Measurements from ENCODE around the gene SLC22A23.

SLC22A23 gene

DNA sequence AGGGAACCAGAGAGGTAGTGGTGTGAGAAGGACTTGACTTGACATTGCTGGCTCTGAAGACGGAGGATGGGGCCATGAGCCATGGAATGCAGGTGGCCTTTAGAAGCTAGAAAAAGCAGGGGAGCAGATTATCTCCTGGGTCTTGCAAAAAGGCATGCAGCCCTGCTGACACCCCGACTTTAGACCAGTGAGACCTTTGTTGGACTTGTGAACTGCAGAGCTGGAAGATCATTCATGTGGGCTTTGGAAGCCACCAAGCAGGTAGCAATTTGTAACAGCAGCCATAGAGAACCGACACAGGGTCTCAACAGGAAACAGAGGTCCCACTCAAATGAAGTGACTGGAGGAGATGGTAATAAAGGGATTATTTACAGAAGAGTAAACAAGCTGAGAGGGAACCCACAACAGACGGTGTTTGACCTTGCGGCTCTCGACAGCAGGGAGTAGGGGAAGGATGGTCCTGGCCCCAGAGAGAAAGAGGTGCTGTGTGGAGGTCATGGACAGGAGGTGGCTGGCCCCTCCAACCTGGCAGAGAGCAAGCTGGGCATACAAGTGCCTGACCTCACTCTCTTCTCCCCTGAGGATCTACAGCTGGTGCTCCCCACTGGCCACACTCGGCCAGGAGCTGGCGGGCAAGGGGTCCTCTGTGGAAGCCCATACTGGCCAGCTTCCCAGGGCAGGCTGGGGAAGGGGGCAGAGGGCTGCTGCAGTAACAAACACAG is 43.9 kb downstream of the SLC22A23 start:
- intact Hi-C loops (cut with DNase I): loop anchor here (10.0 kb wide), 1 partner anchor 322 kb away; no protein-coding TSS in a partner anchor
- peak in 2 of 42 donors; percentile 4 to 11 for DNase-seq

DNA sequence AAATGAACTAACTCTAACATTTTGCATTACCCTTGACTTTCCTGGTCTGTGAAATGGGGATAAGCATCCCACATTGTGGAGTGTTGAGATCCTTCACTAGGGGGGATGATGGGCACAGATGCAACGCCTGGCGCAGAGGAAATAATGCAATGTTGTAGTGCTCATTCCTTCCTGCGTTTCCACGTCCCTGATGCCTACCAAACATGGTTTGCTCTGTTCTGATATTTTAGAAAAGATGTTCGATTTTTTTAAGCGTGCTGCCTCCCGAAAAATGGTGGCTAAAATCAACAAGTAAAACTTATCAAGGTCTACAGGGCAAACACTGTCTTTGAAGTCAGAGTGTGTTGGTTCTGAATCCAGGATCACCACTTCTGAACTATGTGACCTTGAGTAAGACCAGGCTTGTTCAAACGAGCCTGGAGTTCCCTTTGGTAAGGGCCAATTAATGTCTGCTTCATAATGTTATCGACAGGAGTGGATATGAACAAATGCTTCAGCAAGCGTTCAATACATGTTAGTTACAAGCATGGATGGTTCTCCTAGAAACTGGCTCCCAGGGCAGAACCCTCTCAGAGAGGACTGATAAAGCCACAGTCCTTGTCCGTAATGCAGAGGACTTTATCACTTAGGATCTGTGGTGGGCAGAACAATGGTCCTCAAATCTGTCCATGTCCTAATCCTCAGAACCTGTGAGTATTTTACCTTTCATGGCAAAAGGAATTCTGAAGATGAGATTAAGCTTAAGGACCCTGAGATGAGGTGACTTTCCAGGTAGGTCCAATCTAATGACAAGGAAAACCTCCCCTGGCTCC is 44.7 kb downstream of the SLC22A23 start:
- intact Hi-C loops (cut with DNase I): loop anchor here (10.0 kb wide), 1 partner anchor 323 kb away; no protein-coding TSS in a partner anchor
- DNase-seq: peak in 1 of 42 donors; percentile 5

DNA sequence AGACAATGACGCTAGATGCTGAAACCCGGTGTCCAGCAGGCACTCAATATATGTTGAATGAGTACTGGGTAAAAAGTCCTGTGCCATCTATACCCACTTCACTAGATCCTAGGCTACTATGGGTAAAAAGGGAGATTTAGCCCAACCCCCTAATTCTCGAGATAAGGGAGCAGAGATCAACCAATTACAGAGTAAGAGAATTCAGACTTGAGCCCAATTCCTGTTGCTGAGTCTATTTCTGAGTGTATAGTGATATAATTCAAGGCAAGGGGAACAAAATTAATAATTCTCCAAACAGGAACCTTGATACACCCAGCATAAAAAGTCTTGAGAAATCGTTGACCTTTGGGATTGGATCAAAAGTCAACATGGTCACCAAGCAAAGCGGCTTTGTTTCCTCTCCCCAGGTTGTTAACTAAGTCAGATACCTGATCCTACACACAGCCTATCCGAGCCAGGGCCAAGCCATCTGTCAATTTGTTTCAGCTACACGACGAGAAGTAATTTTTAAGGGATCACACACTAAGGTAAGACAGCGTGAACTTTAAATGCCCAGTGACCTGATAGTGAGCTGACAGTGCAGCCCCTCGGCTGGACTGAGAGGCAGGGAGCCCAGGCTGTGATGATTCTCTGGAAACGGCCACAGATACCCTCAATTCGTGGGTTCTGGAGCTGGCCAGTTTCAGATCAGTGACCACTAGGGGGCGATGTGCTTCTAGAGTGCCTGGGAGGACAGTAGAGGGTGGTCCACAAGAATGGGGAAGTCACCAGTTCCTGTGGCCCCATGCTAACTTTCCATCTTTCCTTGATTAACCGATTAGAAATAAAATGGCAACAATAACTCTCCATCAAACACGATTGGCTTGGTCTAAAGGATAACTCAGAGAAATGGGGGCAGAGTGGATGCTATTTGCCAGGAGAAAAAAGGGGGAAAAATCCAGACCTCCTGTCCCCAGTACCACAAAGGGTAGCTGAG is 46.2 kb downstream of the SLC22A23 start:
- DNase-seq: peak in 41 of 42 donors; percentile 39 to 94 (median 77)
- intact Hi-C loops (cut with DNase I): loop anchor here (10.0 kb wide), 1 partner anchor 324 kb away; no protein-coding TSS in a partner anchor

DNA sequence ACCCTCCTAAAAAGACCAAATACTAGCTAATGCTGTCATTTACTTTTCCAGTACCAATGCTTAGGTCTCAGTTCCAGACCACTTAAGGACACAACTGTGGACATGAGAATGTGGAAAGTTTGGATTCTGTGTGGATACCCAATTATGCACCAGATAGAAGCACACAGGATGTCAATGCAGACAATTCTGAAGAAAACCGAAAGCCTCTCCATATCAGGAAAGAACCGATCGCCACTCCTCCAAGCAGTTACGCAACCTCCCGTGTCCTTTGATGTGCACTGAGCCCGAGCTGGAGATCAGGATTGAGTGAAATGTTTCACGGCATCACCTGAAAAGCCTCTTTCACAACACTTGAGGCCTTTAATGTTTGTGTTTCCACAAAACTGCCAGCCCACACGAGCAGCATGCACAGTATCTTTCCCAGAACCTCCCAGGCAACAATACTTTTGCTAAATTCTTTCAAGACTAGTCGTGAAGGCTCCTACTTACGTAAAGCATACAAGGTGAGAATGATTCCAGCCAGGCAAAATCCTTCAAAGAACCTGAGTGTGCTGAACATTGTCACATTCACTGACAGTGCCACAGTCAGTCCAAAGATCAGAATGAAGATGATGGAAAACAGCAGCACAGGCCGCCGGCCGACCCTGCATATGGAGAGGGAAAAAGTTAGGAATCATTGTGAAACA is 47.0 kb downstream of the SLC22A23 start:
- intact Hi-C loops (cut with DNase I): loop anchor here (10.0 kb wide), 1 partner anchor 325 kb away; no protein-coding TSS in a partner anchor
- DNase-seq: peak in 4 of 42 donors; percentile 9 to 32 (median 20)

DNA sequence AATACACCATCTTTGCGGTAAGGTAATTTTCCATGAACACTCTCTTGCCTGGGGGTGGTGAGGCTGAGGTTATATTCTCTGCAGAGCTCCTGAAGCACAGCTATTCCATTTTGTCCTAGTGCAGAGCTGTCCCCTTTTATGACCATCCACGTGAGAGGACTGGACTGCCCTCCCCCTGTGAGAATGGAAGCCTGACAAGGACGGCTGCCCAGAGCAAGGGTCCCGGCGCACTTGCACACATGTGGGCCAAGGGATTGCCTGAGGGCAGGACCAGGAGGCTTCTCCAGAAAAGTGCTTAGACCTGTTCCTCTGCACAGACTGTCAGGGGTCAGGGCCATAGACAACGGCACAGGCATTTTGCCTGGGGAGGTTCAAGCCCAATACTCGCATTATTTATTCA is 48.2 kb downstream of the SLC22A23 start:
- intact Hi-C loops (cut with DNase I): no loop called here
- peak in 1 of 42 donors; percentile 6 for DNase-seq

DNA sequence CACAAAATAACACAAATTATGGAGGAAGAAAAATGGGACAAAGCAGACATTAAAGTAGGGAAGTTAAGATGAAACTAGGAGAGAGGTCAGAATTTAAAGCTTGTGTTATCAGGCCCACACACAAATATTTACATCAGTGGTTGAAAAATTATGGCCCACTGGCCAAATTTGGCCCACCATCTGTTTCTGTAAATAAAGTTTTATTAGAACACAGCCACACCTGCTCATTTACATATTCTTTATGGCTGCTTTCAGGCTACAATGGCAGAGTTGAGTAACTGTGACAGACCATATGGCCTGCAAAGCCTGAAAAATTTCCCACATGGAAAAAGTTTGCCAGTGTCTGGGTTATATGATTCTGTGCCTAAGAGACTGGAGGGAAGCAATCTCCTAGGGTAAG is 49.0 kb downstream of the SLC22A23 start:
- peak in 1 of 42 donors; percentile 2 for DNase-seq
- intact Hi-C loops (cut with DNase I): no loop called here

DNA sequence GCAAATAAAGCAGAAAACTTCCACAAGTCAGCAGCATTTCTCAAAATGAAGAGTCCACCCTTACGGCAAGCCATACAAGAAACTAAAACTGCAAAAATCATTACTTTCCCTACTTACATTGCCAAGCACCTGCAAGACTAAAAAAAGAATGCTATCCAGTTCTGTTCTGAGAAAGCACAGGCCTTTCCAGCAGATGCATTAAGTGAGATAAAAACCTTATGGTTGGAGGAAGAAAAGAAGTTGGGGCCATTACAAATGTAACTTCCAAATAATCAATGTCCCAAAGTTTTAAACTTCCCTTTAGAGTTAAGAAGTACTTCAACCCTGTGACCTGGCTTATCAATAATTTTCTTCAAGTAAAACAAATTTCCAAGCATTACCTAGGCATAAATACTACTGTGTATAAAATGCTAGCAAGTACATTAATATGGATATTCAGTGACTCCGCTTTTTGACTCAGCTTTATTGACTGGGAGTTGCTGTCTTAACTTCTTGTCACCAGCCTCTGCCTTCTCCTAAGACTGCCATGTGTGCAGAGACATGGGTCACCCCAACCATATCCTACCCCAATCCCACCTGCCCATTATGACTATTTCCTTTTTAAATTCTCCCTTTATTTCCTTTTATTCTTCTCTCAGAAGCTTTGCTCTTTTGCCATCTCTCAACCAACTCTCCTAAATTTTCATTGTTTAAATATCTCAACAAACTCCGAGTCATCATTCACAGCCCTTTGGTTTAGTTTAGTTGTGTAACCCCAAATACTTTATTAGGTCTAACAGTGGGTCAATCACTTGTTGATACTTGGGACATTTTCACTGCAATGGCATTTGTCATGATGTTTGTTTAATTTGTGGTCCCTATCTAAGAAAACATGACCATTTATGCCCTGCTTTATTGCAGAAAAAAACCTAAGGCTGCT is 49.7 kb downstream of the SLC22A23 start:
- no peak for DNase-seq
- intact Hi-C loops (cut with DNase I): no loop called here

DNA sequence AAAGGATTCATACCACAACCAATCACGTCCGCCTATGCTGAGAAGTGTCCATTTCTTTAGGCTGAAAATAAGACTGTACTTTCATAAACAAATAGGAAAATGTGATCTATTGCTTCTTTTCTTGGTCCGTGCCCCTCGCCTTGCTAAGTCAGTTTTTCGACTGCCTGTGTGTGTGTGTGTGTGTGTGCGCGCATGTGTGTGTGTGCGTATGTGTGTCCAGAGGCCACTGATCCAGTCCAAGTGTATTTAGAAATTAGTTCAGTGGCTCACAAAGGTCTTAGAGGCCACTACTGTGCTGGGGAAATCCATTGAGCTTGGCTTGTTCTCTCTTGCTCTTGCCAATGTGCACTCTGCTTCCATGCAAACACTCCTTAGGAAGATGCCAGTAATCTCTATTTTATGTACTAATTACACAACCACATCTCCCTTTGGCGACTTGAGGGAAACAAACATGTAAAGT is 50.5 kb downstream of the SLC22A23 start:
- intact Hi-C loops (cut with DNase I): no loop called here
- peak in 1 of 42 donors; percentile 1 for DNase-seq

DNA sequence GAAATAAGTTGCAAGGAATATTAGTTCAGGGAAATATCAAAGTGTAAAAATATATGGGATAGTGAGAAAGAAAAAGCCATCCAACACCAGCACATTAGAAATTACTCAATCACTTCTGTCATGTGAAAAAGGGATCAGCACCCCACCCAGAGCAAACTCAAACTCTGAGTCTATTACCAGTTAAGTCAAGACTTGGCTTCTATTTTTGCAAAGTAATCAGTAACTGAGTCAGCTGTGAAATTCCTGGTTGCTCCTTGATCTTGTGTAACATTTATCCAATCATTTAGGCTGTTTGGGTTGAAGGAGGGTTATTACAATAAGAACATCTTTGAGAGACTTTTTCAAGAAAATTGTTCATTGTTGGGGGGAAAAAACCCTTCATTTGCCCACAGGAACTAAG is 51.2 kb downstream of the SLC22A23 start:
- DNase-seq: peak in 2 of 42 donors; percentile 8 to 25
- intact Hi-C loops (cut with DNase I): no loop called here

DNA sequence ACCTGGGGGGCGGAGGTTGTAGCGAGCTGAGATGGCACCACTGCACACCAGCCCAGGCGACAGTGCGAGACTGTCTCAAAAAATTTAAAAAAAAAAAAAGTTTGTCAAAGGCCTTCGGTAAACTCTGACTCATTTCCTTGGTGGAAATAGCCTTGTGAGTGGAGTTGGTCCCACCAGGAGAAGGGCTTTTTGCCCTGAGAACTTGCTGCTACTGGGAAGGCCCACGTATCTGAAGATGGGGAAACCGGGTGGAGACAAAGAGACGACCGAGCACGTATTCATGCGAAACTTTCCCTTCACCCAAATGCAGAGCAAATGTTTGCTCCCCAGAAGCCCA is 51.7 kb downstream of the SLC22A23 start:
- intact Hi-C loops (cut with DNase I): no loop called here
- peak in 1 of 42 donors; percentile 8 for DNase-seq

DNA sequence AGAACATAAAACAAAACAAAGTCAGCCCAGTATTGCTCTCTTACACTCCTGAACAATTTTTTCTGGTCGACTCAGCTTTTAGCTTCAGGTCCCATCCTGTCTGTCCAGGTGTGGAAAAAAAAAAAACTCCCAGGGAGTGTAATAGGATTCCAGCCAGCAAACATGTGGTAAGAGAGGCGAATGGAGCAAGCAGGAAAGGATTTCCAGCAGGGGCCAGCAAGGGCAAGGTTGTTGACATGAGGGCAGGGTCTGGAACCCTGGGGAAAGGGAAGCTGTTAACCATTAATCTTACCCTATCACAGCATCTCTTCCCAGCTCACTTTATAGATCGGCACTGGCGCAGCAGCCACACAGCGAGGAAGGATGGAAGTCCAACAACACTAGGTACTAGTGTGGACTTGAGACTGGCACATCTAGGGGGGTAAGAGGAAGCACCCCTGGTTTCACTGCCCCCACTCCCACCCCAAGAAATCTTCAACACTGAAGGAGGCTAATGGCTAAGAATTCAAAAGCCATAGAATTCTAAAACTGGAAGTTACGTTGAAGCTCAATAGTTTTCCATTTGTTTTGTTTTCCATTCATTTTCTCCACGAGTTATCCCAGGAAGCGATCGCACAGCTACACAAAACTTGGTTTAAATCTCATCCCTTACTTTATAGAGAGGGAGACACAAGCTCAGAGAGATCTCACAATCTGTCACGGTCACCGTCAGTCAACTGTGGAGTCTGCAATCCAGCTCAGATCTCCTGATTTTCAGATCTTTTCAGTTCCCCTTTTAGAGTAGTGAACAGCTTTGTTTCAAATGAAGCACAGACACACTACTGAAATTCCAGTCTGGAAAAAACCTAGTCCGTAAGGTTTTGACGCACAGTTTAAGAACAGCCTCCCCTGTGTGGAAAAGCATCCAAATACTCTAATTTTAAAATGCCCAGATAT is 53.3 kb downstream of the SLC22A23 start:
- DNase-seq: peak in 2 of 42 donors; percentile 8 to 14
- intact Hi-C loops (cut with DNase I): no loop called here

DNA sequence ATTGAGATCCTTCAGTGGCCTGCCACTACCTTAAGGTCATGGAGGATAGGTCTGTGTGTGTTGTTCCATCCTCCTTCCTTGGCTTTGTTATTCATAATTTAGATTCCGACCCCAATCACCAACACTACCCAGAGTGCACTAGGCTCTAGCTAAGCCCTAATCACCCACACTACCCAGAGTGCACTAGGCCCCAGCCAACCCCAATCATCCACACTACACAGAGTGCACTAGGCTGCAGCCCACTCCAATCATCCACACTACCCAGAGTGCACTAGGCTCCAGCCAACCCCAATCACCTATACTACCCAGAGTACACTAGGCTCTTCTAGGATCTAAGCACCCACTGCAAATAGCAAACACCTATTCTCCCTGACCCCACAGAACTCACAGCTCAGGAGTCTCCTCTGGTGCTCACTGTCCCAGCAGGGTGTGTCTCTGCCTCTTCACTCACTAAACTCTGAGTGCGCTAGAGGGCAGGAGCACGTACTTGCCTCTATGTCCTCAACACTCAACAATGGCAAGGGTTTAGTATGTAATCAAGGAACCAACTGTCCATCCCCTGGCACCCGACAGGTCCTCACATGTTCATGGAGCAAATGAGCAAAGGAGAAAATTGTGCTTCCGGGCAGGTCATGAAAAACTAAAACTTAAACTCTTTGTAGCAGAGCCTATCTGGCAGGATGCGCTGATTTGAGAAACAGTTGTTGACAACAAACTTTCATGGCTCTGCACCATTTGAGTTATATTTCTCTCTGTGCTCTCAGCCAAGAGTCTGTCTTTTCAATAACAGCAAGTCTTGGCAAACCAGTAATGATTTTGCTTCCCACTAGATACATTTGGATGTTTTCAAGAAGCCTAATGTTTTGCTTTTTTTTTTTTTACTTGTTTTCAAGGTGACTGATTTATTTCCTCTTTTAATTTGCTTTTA is 54.3 kb downstream of the SLC22A23 start:
- intact Hi-C loops (cut with DNase I): no loop called here
- DNase-seq: peak in 2 of 42 donors; percentile 16 to 49

DNA sequence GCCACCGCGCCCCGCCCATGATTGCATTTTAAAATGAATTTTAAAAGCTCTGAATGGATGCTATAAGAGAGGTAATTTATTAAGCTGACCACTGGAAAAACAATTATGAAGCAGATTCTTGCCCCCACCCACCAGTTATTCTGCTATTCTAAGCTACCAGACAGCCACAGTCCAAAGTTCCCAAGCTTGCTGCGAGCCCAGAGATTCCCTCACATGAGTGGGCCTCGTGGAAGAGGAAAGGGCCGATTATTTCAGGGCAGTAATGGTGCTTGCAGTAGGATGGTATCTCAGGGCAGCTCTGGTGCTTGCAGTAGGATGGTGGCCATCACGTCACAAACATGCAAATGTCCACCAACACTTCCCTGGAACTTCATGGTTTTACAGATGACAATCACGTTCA is 56.7 kb downstream of the SLC22A23 start:
- DNase-seq: no peak
- intact Hi-C loops (cut with DNase I): no loop called here

DNA sequence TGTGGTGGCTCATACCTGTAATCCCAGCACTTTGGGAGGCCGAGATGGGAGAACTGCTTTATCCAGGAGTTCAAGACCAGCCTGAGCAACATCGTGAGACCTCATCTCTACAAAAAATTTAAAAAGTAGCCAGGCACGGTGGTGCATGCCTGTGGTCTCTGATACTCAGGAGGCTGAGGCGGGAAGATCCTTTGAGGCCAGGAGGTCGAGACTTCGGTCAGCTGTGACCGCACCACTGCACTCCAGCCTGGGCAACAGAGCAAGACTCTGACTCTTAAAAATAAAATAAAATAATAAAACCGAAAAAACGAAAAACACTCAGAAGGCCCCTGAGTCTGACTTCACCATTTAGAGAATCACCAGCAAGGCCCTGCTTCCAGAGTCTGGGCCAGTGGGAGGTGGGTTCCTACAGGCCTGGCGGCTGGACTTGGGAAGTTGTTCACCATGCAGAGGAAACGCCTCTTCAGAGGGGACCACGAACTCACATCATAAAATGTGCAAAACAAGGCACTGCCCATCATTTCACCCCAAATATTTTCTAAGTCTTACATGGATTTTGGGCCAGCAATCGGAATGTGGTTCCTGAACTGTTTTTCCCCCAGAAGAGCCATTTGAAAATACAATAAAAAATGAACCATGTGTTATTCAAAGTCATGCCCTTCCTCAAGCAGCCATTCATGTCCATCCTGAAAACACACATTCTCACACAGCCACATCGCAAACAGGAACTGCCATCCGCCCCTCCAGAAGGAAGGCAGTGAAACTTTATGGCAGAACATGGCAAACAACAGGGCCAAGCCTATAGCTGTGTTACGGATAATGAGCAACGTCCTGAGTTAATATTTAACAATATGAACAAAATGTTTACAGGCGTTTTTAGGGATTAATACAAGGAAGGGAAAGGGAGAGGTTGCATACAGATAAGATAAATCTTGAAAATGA is 57.8 kb downstream of the SLC22A23 start:
- intact Hi-C loops (cut with DNase I): no loop called here
- peak in 1 of 42 donors; percentile 14 for DNase-seq
